GOT3 (cell line): Measurements from ENCODE around the gene MBTPS1.

Experiments used
- DNase-seq: peaks from one replicate; lab custom pipeline; 2025; ENCODE audit warnings: mixed read lengths; lab: John Stamatoyannopoulos, UW

The MBTPS1 gene

GRCh38 chr16:84074721-84075120 is 42.0 kb downstream of the MBTPS1 start:
- DNase-seq = no peak

- DNase-seq = no peak
Measured at GRCh38 chr16:84072014-84072413, 44.7 kb downstream of the MBTPS1 start.

DNA sequence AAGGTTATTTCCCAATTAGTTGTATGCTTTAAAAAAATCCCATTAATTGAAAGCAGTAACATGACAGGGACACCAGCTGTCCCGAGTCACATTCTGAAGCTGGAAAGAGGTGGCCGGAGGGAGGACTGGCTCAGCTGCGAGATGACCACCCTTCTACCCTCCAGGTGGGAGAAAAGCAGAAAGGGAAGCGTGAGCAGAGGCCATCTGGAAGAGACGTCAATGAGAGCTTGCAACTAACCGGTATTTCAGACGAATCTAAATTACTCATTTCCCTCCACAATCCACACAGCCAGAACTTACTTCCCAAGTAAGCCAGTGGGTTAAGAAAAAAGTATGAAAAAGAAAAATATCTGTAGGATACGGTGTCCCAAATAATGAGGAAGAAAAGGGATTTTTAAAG is 45.6 kb downstream of the MBTPS1 start:
- no peak for DNase-seq

GRCh38 chr16:84069540-84069939 is 47.2 kb downstream of the MBTPS1 start:
- DNase-seq = no peak

GRCh38 chr16:84068783-84069462 is 47.8 kb downstream of the MBTPS1 start:
- DNase-seq = no peak

DNA sequence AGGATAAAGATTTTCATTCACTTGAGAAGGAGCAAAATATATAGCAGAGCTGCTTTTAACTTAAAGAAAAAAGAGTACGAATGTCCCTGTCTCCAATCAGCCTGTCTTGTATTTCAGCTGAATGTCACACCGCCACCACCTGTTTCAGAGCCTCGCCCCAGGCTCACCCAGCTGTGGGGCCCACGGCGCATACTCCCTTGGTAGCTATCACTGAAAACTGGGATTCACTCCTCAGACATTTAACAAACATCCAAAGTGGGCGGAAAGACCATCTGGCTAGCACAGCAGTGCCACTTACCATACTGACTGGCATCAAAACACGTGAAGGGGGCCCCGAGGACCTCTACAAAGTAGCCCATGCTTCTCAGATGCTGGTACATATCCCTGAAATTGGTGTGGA is 48.7 kb downstream of the MBTPS1 start:
- DNase-seq = no peak

GRCh38 chr16:84067640-84068039 is 49.1 kb downstream of the MBTPS1 start:
- DNase-seq = no peak

DNA sequence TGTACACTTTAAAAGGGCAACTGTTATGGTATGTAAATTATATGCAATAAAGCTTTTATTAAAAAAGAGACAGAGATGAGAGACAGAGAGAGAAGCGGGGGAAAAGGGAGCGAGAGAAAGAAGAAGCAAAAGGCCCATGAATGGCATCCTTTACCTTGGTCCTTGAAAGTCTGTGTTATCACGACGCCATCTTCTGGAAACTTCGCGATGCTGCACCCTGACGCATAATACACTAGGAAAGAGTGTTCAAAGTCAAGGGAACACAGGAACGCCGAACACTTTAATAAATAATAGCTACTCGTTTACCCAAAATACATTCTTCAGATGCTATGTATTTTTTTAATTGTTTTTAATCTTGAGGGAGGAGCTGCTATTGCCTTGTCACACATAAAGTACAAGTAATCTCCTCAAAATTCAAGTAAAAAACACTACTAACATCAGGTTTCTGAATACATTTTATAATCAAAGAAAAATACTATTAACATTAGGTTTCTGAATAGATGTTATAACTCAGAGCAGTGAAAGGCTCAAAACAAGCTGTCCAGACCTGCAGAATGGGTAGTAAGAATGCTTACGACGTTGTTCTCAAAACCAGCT is 51.1 kb downstream of the MBTPS1 start:
- DNase-seq = no peak

GRCh38 chr16:84063980-84064379 is 52.8 kb downstream of the MBTPS1 start:
- DNase-seq = no peak

DNA sequence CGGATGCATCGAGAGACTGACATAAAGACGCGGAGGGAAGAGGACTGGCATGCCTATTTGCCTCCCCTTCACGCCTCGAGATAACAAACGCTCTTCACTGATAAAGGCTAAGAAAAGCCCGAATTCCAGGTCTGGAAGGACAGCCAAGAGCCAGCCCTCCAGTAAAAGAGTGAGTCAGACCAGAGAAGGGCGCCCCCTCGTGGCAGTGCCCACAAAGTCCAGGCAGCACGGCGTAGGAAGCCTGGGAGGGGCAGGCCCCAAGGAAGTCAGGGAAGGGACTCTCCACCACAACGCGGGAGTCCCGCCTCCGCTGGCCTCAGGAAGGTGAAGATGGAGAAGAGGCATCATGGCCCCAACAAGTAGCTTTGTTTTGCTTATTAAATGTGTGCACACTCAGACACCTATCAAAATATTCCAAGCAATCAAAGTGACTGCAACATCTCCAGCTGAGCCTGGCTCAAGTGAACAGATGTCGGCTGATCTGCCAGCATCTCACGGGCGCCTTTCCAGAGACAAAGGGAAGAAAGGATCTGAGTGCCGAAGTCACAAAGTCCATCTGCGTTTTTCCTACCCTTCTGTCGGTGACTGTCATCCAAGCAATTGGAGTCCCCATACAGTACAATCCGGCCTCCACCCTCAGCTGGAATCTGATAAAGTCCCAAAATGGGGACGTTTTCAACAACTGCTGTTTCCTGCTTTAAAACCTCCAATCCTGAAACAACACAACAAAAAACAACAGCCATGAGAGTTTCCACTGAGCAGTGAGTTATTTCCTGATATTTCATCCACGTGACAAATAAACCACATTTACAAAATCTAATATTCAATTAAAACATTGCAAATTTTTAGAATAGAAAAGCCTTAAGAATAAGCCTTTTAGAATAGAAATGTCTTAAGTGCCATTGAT is 53.8 kb downstream of the MBTPS1 start:
- no peak for DNase-seq

GRCh38 chr16:84061236-84061819 is 55.4 kb downstream of the MBTPS1 start:
- no peak for DNase-seq

DNA sequence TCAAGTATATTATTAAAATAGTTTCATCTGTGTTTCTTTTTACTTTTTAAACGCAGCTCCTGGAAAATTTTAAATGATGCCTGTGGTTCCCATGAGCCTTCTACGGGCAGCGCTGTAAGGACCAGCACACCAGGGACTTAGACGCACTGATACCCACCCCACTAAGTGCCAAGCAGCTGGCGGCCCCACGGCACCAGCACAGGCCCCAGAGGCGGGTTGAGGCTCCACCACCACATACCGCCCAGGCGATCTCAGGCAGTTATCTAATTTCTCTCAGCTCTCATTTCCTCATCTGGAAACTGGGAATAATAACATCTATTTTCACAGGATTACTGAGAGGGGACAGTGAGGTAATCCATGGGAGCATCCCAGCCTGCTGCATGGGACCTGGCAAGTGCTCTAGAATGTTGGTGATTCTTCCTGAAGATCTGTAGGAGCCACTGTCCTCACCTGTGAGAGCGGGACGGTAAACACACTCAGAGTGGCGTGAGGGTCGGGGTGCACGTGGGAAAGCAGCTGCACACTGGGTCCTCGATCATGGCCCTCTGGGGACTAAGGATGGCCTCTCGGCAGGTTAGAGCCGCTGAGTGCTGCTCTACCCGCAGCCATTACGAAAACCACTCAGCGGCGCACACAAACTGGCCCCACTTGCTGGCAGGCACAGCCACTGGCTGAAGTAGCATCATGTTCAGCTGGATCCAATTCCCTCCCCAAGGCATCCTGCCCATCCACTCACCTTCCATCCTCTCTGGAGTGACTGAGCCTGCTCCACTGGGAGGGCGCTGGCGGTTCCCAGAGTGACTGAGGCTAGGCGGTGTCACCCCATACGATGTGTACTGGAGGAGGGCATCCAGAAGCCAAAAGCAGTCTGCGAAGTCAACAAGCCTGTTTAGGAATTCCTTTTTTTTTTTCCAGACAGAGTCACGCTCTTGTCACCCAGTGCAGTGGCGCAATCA is 56.5 kb downstream of the MBTPS1 start:
- DNase-seq = no peak

- DNase-seq = no peak
Measured at GRCh38 chr16:84059111-84059510, 57.6 kb downstream of the MBTPS1 start.

DNA sequence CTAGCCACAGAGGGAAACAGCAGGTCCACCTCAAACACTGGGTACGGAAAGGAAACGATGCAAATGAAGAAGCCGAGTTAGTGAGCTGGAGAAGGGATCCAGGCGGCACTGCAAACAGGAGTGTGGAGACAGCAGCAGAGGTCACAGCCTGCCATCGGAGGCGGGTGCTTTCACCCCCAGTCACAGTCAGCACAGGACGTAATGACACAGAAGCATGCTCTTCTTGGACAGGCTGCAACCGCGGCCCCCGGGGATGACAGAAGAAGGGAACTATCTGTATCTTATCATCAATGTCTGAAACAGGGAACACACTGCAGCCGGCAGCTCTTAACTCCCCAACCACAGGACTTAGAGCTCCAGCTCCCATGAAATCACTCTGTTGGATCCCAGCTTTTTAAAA is 58.1 kb downstream of the MBTPS1 start:
- no peak for DNase-seq

DNA sequence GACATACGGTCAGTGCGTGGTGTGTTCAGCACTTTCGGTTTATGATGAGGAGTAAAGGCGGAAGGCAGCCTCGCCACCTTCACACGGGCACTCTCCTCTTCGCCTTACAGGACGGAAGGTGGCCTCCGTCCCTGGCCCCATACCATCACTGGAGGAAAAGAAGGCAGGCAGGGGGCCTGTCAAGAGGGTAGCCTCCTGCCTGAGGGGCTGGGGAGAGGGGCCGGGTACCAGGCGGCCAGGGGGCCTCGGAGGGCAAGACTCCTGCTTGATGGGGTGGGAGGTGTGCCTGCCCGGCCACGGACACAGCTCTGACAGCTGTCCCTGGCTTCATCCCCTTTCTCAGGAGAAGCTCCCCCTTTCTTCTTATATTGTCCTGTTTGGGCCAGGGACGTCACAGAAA is 58.5 kb downstream of the MBTPS1 start:
- no peak for DNase-seq

DNA sequence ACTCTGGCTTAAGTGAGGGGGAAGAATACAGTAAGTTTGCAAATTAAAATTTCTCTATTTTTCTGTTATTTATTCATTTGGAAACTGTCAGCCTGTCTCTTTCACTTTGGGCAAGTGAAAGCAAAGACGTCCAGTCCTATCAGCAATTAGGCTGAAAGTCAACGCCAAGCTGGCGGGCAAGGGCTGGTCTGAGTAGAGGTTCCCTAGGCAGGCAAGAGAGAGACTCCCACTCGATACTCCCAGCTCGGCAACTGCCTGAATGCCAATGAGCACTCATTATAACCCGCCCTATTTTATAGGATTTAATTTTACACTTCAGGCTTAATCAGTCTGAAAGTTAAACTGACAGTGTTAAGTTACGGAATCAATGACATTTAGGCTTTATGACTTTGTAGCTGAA is 59.8 kb downstream of the MBTPS1 start:
- DNase-seq = no peak

DNA sequence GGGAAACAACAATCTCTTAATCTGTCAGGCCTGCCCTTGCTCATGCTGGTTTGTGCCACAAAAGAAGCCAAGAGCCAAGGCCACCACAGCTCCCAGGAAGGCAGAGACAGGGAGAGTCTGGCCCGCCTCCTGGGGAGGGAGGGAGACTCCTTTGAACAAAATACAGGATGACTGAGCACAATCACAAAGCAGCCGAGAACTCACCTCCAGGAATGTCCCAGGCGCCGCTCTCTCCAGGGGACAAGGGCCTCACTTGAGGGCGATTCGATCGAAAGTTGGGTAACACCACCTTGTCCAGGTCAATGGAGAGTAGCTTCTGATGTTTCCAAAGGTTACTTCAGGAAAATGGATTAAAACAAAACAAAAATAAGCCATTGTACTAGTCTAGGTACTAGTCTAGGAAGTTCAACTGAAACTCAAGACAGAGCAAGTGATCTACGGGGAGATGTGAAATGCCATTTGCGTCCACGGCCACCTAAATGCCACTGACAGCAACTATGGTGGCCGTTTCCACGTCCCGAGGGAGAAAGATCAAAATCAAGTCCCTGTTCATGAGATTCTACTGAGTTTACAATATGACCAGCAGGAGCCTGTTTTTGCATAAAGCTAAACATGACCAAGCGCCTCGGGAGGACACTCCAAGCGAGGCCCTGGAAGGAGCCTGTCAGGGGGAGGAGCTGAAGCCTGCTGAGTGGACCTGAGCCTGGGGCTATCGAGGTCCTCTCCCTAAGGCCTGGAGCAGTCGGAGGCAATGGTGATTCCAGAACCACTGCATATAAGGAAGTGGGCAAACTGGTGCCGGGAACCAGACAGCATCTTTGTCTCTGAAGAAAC is 60.7 kb downstream of the MBTPS1 start:
- no peak for DNase-seq

DNA sequence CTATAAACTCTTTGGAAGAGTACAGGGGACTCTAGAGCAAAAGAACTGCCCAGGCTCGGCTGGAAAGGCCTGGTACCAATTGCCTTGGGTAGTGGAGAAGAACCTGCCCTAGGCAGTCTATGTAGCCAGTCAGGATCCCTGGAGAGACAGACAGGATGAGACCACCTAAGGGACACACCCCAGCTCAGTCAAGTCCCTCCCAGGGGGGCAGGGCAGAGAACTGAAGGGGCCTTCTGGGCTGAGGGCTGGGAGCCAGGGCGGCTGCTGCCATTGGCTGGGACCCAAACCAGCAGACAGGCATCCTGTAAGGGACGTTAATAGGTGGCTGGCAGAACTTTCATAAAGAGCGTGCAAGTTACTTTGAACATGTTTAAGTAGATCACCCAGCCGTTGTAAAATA is 61.4 kb downstream of the MBTPS1 start:
- no peak for DNase-seq

- DNase-seq = no peak
Measured at GRCh38 chr16:84054916-84055315, 61.8 kb downstream of the MBTPS1 start.

DNA sequence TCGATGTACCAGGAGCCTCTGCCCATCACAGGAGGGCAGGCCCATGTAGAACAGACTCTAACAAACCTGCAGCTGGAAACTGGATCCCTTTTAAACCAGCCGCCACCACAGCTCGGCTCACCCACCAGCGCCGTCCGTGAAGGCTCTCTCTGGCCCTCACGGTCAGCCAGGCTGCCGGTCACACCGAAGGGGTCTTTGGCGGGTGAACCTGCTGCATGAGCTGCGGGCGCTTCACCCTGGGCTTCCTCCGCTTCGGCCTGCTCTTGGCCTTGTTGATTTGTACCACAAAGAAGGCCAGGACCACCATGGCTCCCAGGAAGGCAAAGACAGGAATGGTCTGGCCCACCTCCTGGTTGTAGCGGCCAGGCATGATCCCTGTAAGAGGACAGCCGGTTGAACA is 62.5 kb downstream of the MBTPS1 start:
- DNase-seq = no peak

DNA sequence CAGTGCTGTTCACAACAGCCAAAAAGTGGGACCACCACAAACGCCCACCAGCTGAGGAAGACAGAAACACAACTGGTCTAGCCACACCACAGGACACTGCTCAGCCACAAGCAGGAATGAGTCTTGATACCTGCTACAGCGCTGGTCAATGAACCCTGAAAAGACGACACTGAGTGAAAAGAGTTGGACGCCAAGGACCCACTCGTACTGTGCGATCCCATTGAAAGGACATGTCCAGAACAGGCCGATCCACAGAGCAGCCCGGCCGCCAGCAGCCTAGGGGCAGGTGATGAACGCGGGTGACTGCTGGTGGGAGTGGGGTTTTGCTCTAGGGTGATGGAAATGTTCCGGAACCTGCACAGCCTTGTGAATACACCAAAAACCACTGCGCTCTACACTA is 63.5 kb downstream of the MBTPS1 start:
- no peak for DNase-seq
